DLD1 (cell line): ENCODE measurements around the gene MT1G.
"Not testable (repeated sequence)": the region's sequence is repeated elsewhere in the genome, so short reads cannot be mapped to it uniquely, and the experiment has no call there.

ENCODE experiments used
- in situ Hi-C: cut with HindIII; loops from 2 replicates; pipeline ENCODE4 v1.10.0; 2017; ENCODE audit warnings: low sequenced_read_pairs

The MT1G gene

DNA sequence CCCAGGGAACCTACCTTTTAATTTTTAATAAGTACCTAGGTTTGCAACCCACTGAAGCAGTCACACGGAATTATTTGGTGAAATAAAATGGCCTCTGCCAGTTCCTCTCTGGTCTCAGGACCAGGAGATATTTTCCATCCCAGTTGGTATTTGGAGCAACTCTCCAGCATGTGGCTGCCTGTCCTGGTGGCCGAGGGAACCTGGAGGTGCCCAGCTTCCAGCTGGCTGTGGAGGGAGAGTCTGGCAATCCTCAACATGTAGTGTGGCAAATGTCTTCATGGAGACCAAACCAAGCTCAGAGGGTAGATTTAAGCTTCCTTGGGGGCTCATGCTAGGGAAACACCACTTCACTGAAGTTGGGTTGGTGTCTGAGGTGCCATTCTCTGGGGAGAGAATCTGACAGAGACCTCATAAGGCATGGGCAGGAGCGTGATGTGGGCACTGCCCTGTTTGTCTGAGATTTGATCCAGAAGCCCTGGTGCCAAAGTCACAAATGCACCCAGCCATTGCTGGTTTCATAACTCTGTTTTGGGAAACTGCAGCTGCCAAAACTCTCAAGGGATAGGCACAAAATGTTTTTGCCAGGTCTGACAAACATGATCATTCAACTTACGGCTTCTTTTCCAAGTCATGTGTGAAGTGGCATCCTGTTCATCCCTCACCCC lies 17.2 kb upstream of the MT1G start:
- in situ Hi-C loops: no loop called here

DNA sequence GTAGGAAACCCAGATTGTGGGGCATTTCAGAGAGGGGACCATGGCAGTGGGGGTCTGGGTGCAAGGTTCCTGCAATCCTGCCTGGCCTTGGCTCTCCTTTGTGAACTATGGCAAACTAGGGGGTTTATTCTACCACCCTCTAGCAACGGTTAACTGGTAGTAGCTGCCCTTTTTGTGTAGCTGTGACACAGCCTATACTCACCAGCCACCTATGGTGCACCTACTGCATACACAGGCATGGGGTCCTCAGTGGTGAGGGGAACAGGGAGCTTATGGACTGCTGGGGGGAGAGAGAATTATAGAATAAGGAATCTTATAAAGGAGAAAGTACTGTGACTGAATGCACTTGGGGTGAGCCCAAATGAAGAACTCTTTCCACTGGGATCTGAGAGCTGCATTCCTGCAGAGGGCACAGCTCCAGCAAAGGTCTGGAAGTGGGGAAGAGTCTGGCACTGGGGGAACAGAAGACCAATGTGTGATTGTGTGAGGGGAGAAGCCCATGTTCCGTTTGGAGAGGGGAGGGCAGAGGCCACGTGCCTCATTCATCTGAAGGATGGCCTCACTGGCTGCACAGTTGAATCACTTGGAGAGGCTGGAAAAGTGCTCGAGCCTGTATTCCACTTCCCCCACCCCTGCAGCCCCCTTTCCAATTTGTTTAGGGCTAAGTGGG lies 16.5 kb upstream of the MT1G start:
- in situ Hi-C loops: no loop called here

DNA sequence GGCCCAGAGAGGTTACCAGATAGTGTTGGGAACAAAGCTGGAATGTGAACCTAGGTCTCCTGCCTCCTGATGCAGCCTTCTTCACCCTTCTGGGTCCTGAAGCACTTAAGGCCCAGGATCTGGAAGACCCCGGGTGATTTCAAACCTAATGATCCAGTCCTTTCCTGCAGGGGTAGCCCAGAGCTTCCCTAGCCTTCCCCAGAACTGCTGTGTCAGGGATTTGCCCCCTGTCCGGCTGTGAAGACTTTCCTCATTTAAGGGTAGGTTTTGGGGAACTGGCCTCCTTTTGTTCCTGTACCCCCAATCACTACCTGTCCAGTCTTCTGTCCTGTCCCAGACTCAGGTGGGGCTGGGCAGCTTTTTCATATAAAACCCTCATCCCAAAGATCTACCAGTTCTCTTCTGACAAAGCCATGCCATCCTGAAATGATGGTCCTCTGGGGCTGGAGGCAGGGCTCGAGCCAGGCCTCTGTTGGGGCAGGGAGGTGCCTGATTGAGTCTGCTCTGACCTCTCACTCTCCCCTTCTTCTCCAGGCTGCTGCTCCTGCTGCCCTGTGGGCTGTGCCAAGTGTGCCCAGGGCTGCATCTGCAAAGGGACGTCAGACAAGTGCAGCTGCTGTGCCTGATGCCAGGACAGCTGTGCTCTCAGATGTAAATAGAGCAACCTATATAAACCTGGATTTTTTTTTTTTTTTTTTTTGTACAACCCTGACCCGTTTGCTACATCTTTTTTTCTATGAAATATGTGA lies 15.7 kb upstream of the MT1G start:
- in situ Hi-C loops: no loop called here

DNA sequence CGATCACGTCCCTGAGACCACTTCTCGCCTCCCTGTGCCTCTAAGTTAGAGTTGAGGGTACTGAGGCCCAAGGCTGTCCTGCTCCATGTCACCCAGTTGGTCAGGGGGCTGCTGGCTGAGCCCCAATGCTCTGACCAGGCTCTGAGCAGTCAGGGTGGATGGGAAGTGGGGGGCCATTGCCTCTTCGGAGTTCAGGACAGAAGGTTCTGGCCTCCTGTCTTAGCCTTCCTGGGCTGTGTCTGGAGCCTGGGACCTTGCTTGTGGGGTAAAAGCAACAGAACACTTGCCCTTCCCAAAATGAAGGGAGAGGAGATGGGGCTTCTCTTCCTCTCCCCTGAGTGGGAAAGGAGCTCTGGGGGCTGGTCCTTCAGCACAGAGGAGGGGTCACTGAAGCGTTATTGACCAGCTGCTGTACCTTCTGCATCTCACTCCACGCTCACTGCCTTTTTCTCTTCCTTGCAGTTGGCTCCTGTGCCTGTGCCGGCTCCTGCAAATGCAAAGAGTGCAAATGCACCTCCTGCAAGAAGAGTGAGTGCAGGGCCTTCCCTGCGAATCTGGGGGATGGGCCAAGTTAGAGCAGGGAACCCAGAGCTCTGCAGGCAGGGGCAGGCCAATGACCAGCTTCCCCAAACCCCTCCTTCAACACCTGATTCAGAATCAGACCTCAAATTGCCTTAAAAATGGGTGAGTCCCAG lies 15.0 kb upstream of the MT1G start:
- in situ Hi-C loops: no loop called here

DNA sequence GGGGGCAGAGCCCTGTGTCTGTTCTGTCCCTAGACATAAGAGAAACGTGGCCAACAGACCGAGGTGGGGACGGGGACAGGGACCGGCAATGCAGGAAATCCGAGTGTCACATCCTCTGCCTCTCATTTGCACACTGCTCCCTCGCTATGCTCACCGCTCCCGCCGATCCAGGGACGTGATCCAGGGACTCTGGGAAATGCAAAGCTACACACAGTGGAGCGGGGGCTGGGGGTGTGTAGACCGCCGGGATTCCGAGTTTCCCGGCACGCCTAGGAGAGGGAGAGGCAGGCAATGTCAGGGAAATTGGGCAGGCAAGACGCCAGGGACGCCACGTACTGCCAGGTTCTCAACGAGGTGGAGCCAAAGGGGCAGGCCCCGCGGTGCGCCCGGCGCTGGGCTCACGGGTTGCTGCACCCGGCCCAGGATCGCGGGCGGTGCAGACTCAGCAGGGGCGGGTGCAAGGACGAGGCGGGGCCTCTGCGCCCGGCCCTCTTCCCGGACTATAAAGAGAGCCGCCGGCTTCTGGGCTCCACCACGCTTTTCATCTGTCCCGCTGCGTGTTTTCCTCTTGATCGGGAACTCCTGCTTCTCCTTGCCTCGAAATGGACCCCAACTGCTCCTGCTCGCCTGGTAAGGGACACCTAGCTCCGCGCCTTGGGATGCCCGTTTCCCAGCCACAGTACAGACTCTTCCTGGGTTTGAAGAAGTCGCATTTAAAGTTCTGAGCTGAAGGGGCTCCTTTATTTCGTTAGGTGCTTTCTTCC lies 14.3 kb upstream of the MT1G start, which contains the start of gene MT1X:
Gene MT1X (plus strand): TSS at position 532 of the 764 bp plus-strand sequence. CDS start 71 bp downstream, at position 603.
- in situ Hi-C loops: no loop called here

DNA sequence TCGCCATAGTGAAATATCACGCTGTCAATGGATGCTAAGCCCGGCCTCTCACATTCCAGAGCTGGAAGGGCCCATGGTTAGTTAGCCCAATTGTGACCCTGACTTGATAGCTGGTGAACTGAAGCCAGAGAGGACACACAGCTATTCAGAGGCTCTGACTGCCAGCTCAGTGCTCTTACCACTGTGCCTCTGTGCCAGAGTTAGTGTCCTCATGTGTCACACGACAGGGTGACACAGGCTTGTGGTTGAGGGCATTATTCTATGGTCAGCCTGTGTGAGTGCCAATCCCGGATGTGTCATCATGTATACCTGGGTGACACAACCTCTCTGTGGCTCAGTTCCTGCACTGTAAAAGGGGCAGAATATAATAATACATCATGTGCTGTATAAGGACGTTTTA lies 12.0 kb upstream of the MT1G start:
- in situ Hi-C loops: no loop called here

DNA sequence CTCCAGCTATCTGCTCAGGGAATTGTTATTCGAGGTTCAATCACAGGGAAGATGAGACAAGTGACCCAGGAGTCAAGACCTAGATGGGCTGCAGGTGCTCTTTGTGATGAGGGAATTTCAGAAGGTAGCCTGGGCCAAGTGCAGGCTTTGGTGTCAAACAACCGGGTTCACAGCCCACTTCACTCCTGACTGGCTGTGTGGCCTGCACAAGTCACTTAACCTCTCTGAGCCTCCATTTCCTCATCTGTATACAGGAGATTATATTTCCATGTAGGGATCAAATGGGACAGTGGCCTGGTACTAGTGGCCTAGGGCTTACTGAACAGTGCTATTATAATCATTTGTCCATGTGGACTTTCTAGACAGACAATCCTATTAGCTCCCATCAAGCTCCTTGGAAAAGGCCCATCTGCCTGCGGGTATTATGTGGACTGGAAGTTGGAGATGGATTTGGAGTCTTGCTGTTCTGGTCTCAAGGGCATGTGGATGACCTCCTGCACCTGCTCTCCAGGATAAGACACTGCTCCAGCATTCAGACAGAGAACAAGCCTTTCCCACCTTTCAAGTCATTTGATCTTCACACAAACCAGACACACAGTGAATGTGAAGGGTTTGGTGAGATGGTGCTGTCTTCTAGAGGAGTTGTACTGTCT lies 11.3 kb upstream of the MT1G start:
- in situ Hi-C loops: no loop called here

DNA sequence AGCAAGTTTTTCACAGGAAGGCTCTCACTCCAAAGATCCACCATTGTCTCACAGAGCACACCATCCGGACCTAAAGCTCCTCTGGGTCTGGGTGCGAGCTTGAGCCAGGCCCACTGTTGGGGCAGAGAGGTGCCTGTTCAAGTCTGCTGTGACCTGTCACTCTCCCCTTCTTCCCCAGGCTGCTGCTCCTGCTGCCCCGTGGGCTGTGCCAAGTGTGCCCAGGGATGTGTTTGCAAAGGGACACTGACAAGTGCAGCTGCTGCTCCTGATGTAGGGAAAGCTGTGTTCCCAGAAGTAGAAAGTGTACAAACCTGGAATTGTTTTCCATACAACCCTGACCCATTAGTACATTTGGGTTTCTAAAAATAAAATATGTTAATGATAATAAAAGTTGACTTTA lies 9.6 kb upstream of the MT1G start:
- in situ Hi-C loops: no loop called here

DNA sequence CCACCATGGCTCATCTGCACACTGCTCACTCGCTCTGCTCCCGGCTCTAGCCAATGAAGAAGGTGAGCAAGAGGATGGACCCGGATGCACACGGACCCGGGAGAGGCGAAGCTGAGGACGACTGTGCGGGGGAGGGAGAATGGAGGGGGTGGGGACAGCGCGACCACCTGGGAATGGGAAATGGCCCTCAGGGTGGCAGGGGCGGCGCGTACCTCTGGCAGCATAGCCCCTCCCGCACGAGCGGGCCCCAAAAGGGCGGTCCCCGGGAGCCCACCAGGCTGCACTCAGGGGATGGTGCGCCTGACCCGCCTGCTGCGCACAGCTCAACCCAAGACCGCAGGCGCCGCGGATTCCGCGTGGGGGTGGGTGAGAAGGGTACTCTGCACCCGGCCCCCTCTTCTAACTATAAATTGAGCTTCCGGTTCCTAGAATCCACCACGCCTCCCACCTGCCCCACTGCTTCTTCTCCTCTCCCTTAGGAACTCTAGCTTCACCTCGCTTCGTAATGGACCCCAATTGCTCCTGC lies 7.9 kb upstream of the MT1G start:
- in situ Hi-C loops: no loop called here

DNA sequence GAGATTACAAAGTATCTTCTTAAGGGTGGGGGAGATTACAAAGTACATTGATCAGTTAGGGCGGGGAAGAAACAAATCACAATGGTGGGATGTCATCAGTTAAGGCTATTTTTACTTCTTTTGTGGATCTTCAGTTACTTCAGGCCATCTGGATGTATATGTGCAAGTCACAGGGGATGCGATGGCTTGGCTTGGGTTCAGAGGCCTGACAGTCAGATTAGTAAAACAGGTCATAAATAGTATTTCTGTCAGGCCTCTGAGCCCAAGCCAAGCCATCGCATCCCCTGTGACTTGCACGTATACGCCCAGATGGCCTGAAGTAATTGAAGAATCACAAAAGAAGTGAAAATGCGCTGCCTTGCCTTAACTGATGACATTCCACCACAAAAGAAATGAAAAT lies 6.7 kb upstream of the MT1G start:
- in situ Hi-C loops: not testable (repeated sequence)

DNA sequence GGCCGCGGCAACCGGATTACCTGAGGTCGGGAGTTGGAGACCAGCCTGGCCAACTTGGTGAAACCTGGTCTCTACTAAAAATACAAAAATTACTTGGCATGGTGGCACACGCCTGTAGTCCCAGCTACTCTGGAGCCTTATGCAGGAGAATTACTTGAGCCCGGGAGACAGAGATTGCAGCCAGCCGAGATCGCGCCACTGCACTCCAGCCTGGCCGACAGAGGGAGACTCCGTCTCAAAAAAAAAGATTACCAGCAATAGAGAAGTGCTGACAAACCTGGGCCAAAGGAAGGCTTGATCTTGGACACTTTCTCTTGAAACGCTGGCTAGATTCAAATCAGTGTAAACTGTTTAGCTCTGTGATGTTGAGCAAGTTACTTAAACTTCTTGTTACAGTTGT lies 6.1 kb upstream of the MT1G start:
- in situ Hi-C loops: no loop called here

DNA sequence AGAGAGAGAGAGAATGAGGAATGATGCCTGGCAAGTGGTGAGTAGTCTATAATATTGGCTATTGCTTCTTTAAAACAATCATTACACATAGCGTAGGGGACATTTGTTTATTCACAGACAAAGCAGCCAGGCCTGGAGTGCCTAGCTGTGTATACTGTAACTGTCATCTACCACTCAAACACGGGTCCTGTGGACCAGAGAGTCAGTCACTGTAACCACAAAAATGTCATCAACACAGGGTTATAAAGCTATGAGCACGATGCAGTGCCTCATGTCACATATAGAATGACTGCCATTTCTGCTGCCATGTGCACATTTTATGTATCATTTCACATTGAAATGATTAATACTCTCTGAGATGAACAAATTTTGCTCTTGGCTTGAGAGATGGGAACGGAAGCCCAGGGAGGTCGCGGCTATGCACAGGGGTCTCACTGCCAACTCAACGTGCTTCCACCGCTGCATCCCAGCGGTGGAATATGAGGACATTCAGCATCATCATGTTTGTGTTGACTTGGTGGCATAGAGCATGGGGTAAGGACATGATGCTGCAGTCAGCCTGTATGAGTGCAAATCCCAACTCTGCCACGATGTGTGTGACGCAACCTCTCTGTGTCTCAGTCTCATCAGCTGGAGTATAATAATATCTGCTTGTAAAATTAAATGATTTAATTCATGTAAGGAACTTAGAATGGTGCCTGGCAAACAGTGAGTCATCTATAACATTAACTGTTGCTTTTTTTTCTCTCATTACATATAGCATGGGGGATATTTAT lies 5.1 kb upstream of the MT1G start:
- in situ Hi-C loops: no loop called here

DNA sequence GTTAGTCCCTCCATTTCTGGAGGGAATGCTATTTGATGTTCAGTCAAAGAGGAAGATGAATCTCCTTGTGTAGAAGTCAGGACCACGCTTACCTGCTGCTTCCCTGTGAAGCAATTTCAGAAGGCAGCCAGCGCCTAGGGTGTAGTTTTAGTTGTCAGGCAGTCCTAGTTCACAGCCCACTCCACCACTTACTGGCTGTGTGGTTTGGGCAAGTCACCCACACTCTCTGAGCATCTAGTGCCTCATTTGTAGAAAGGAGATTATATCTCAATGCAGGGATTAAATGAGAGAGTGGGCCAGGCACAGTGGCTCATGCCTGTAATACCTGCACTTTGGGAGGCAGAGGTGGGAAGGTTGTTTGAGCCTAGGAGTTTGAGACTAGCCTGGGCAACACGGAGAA lies 4.3 kb upstream of the MT1G start:
- in situ Hi-C loops: not testable (repeated sequence)

DNA sequence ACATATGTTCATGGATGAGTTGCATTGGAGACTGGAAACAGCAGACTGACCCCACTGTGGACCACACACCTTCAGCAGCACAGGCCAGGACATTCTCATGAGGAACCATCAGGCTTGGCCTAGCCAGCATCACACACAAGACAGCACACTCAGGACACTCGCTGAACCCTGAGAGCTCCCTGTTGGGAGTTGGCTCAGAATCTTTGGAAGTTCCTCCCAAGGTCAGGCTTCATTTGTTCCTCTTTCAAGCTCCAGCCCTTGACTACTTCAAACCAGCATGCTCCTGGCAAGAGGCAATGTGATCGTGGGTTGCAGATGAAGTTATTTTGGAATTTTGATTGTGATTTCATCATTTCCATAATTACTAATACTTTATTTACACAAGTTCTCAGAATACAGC lies 3.8 kb upstream of the MT1G start:
- in situ Hi-C loops: not testable (repeated sequence)

DNA sequence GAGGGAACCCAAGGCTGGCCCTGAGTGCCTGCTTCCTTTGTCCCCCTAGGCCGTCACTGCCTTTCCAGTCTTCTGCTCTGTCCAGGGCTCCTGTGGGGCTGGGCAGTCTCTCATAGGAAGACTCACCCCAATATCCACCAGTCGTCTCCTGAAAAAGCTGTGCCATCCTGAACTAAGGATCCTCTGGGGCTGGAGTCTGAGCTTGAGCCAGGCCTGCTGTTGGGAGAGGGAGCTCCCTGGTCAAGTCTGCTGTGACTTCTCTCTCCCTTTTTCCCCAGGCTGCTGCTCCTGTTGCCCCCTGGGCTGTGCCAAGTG lies 2.7 kb upstream of the MT1G start:
- in situ Hi-C loops: no loop called here

DNA sequence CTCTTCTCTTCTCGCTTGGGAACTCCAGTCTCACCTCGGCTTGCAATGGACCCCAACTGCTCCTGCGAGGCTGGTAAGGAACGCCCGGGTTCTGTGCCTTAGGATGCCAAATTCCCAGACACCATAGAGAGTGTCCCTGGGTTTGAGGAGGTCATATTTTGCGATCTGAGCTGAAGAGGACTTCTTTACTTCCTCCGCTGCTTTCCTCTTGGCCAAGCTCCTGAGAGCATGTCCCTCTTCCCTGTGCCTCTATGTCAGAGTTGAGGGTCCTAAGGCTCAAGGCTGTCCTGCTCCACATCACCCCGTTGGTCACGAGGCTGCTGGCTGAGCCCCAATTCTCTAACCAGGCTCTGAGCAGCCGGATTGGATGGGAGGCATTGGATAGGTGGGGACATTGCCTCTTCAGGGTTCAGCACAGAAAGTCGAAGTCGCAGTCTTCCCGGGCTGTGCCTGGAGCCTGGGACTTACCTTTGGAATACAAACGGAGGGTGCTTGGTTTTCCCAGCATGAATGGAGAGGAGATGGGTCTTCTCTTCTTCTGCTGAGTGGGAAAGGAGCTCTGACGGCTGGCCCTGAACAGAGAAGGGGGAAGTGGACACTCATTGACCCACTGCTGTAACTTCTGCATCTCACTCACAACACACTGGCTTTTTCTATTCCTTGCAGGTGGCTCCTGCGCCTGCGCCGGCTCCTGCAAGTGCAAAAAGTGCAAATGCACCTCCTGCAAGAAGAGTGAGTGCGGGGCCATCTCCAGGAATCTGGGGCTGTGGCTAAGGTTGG lies 2.2 kb upstream of the MT1G start:
- in situ Hi-C loops: loop anchor here (5.0 kb wide), 1 partner anchor 58 kb away; no protein-coding TSS in a partner anchor

DNA sequence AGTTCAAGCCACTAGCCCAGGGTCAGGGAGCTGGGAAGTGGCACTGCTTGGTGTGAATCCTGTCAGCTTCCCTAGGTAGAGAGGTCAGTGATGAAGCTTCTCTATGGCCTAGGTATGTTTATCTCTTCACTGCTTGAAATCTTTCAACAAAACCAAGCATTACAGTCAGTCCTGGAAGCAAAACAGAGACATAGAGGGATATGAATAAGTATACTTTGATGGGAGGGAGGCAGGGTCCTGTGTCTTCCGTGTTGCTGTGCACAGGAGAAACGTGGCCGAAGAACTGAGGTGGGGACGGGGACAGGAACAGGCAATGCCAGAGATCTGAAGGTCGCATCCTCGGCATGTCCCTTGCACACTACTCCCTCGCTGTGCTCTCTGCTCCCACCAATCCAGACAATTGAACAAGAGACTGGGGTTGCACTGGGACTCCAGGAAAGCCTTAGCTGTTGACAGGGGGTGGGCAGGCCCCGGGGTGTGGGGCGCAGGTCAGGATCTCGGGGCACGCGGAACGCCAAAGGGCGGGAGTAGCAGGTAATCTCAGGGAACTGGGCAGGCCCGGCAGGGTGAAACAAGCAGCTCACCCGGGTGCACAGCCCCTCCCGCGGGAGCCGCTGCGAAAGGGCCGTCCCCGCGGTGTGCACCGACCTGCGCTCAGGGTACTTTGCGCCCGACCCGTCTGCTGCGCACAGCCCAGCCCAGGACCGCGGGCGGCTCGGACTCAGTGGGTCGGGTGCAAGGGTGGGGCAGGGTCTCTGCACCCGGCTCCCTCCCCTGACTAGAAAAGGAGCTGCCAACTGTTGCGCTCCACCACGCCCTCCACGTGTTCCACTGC lies 1.4 kb upstream of the MT1G start, which contains the start of gene MT1H:
Gene MT1H (plus strand): TSS at position 810 of the 835 bp plus-strand sequence. CDS start 71 bp downstream, outside the sequence.
- in situ Hi-C loops: loop anchor here (5.0 kb wide), 1 partner anchor 57 kb away; no protein-coding TSS in a partner anchor
